ENCODE data around the gene ZNF33B.
A peak's percentile ranks its signal among the peaks of the same experiment; 100 is the strongest.
"Not testable (repeated sequence)": the region's sequence is repeated elsewhere in the genome, so short reads cannot be mapped to it uniquely, and the experiment has no call there.

ZNF33B gene

GRCh38 chr10:42638055-42638820 is at the start of gene ZNF33B:
Gene ZNF33B, minus strand, starts transcription at chr10:42638570. Its CDS starts 1,642 bp downstream, at chr10:42636928.
- DNase-seq (ENCODE audit: low read depth in 2 of 2): peak; percentile 91 to 92

GRCh38 chr10:42684517-42684916 is 46.1 kb upstream of the ZNF33B start:
- no peak for DNase-seq (ENCODE audit: low read depth in 2 of 2)

- DNase-seq (ENCODE audit: low read depth in 2 of 2): no peak
Measured at GRCh38 chr10:42680267-42680666, 41.9 kb upstream of the ZNF33B start.

- DNase-seq (ENCODE audit: low read depth in 2 of 2): not testable (repeated sequence)
Measured at GRCh38 chr10:42665181-42665979, 27.0 kb upstream of the ZNF33B start.

GRCh38 chr10:42654419-42654818 is 16.0 kb upstream of the ZNF33B start:
- DNase-seq (ENCODE audit: low read depth in 2 of 2): no peak

GRCh38 chr10:42652858-42653257 is 14.5 kb upstream of the ZNF33B start:
- DNase-seq (ENCODE audit: low read depth in 2 of 2): no peak

- DNase-seq (ENCODE audit: low read depth in 2 of 2): no peak
Measured at GRCh38 chr10:42650374-42650773, 12.0 kb upstream of the ZNF33B start.

GRCh38 chr10:42648512-42648911 is 10.1 kb upstream of the ZNF33B start:
- DNase-seq (ENCODE audit: low read depth in 2 of 2): no peak

- no peak for DNase-seq (ENCODE audit: low read depth in 2 of 2)
Measured at GRCh38 chr10:42646687-42647640, 8.6 kb upstream of the ZNF33B start.

- DNase-seq (ENCODE audit: low read depth in 2 of 2): no peak
Measured at GRCh38 chr10:42646214-42646613, 7.8 kb upstream of the ZNF33B start.

GRCh38 chr10:42645516-42645915 is 7.1 kb upstream of the ZNF33B start:
- no peak for DNase-seq (ENCODE audit: low read depth in 2 of 2)

GRCh38 chr10:42645103-42645502 is 6.7 kb upstream of the ZNF33B start:
- DNase-seq (ENCODE audit: low read depth in 2 of 2): no peak

GRCh38 chr10:42640610-42641229 is 2.4 kb upstream of the ZNF33B start:
- no peak for DNase-seq (ENCODE audit: low read depth in 2 of 2)

- DNase-seq (ENCODE audit: low read depth in 2 of 2): no peak
Measured at GRCh38 chr10:42638821-42639270, 476 bp upstream of the ZNF33B start.

- DNase-seq (ENCODE audit: low read depth in 2 of 2): no peak
Measured at GRCh38 chr10:42637648-42638054, 719 bp downstream of the ZNF33B start.

- DNase-seq (ENCODE audit: low read depth in 2 of 2): no peak
Measured at GRCh38 chr10:42637142-42637541, 1.2 kb downstream of the ZNF33B start.

GRCh38 chr10:42635098-42635497 is 3.3 kb downstream of the ZNF33B start:
- no peak for DNase-seq (ENCODE audit: low read depth in 2 of 2)

- DNase-seq (ENCODE audit: low read depth in 2 of 2): no peak
Measured at GRCh38 chr10:42632564-42632963, 5.8 kb downstream of the ZNF33B start.

GRCh38 chr10:42630537-42631134 is 7.7 kb downstream of the ZNF33B start:
- DNase-seq (ENCODE audit: low read depth in 2 of 2): no peak

- DNase-seq (ENCODE audit: low read depth in 2 of 2): no peak
Measured at GRCh38 chr10:42623929-42624328, 14.4 kb downstream of the ZNF33B start.

GRCh38 chr10:42618424-42618823 is 19.9 kb downstream of the ZNF33B start:
- no peak for DNase-seq (ENCODE audit: low read depth in 2 of 2)

Measured in stimulated activated CD8-positive, alpha-beta memory T cell treated with anti-CD3 and anti-CD28 coated beads, Interleukin-7, amount 100 ng/mL, for 4 hours (primary cell).